Measurements from ENCODE around the gene NANOGP8.

GRCh38 chr15:35066094-35066493 lies 19.0 kb downstream of the NANOGP8 start:
- TF ChIP-seq CTCF (IDR thresholded peaks at IDR 0.05; ENCODE audit: low read depth, low read length, missing input control) (no peak), RXRA (IDR thresholded peaks at IDR 0.05) (no peak), EGR1 (IDR thresholded peaks at IDR 0.05; ENCODE audit: low read depth in 2 of 2) (no peak), GABPA (IDR thresholded peaks at IDR 0.05 in 1 of 2, conservative IDR thresholded peaks at IDR 0.05 in 1 of 2) (no peak)
